Right lobe of liver (tissue), 4 donors: ENCODE data around the gene ARFGEF3.

Experiments used
- POLR2A ChIP-seq: fragments of 450-650 bp; IDR thresholded peaks from one replicate; pipeline ENCODE4 v1.6.1; 2017; ENCODE audit warnings: antibody characterized with exemption, mild to moderate bottlenecking
- TF ChIP-seq, protein P1 (sequence below), 4 donors: fragments of 200-600 bp in 3 of 4; fragments of 450-650 bp in 1 of 4; IDR thresholded peaks; one replicate each; pipeline versions ENCODE4 v1.5.1 to v1.8.0; 2016 to 2022; ENCODE audit warnings: antibody characterized with exemption in 4 of 4, mild to moderate bottlenecking in 2 of 4
- donor health status: DM: no; HTN: no; CAD: no.
- donor health status: DM: no; HTN: no; CAD: no.
- donor health status: DM: no; HTN: yes; CAD: no.

DNA sequence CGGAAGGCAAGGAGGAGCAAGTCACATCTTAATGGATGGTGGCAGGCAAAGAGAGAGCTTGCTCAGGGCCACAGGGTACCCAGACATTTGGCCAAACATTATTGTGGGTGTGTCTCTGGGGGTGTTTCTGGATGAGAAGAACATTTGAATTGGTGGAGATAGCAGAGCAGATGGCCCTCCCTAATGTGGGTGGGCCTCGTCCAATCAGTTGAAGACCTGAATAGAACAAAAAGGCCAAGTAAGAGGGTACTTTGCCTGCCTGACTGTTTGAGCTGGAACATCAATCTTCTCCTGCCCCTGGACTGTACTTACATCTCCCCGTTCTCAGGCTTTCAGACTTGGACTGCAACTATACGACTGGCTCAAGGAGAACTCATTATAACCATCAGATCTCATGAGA lies 160.2 kb downstream of the ARFGEF3 start:
- TF ChIP-seq, protein P1, sequence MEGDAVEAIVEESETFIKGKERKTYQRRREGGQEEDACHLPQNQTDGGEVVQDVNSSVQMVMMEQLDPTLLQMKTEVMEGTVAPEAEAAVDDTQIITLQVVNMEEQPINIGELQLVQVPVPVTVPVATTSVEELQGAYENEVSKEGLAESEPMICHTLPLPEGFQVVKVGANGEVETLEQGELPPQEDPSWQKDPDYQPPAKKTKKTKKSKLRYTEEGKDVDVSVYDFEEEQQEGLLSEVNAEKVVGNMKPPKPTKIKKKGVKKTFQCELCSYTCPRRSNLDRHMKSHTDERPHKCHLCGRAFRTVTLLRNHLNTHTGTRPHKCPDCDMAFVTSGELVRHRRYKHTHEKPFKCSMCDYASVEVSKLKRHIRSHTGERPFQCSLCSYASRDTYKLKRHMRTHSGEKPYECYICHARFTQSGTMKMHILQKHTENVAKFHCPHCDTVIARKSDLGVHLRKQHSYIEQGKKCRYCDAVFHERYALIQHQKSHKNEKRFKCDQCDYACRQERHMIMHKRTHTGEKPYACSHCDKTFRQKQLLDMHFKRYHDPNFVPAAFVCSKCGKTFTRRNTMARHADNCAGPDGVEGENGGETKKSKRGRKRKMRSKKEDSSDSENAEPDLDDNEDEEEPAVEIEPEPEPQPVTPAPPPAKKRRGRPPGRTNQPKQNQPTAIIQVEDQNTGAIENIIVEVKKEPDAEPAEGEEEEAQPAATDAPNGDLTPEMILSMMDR (IDR thresholded peaks at IDR 0.05), result no peak
- no peak for TF ChIP-seq POLR2A
